G401.6 (cell line): ENCODE results near the gene LPIN1.
"Not testable (repeated sequence)": the region's sequence is repeated elsewhere in the genome, so short reads cannot be mapped to it uniquely, and the experiment has no call there.

Experiments
- FAIRE-seq: peaks from 2 replicates; lab custom pipeline; 2012; peaks lifted over from hg19 to GRCh38; lab: Jason Lieb, UNC

The LPIN1 gene

GRCh38 chr2:11743846-11744553 lies 2.4 kb upstream of the LPIN1 start:
- peak; percentile 96 for FAIRE-seq

GRCh38 chr2:11744631-11745394 lies 1.6 kb upstream of the LPIN1 start:
- FAIRE-seq: no peak

GRCh38 chr2:11745613-11746375 lies 638 bp upstream of the LPIN1 start:
- FAIRE-seq: no peak

GRCh38 chr2:11746807-11747459 lies 501 bp downstream of the LPIN1 start:
- no peak for FAIRE-seq

- FAIRE-seq: no peak
Measured at GRCh38 chr2:11748018-11748860, 1.8 kb downstream of the LPIN1 start.

GRCh38 chr2:11748861-11749645 lies 2.6 kb downstream of the LPIN1 start:
- no peak for FAIRE-seq

GRCh38 chr2:11749646-11750349 lies 3.4 kb downstream of the LPIN1 start:
- FAIRE-seq: no peak

GRCh38 chr2:11750422-11750821 lies 4.0 kb downstream of the LPIN1 start:
- no peak for FAIRE-seq

GRCh38 chr2:11750917-11751316 lies 4.5 kb downstream of the LPIN1 start:
- no peak for FAIRE-seq

- no peak for FAIRE-seq
Measured at GRCh38 chr2:11752906-11753305, 6.5 kb downstream of the LPIN1 start.

- FAIRE-seq: no peak
Measured at GRCh38 chr2:11753452-11753885, 7.0 kb downstream of the LPIN1 start.

GRCh38 chr2:11753886-11754699 lies 7.7 kb downstream of the LPIN1 start:
- no peak for FAIRE-seq

- no peak for FAIRE-seq
Measured at GRCh38 chr2:11754700-11755015, 8.2 kb downstream of the LPIN1 start.

- no peak for FAIRE-seq
Measured at GRCh38 chr2:11757101-11757500, 10.7 kb downstream of the LPIN1 start.

- FAIRE-seq: no peak
Measured at GRCh38 chr2:11758187-11758586, 11.8 kb downstream of the LPIN1 start.

GRCh38 chr2:11758647-11759046 lies 12.2 kb downstream of the LPIN1 start:
- FAIRE-seq: no peak

GRCh38 chr2:11759182-11759975 lies 12.9 kb downstream of the LPIN1 start:
- FAIRE-seq: not testable (repeated sequence)

- no peak for FAIRE-seq
Measured at GRCh38 chr2:11761259-11761658, 14.8 kb downstream of the LPIN1 start.
